HEK293 (cell line): Measurements from ENCODE around the gene STEEP1.

Source experiments
- CTCF ChIA-PET: fragments of 350-600 bp; formaldehyde crosslinking; extraction: SDS; loops from one replicate; lab custom pipeline; 2021; ENCODE audit warnings: antibody characterized with exemption; lab: Yijun Ruan, JAX
- POLR2A ChIA-PET: fragments of 300-600 bp; formaldehyde crosslinking; extraction: SDS; loops from one replicate; lab custom pipeline; 2020; ENCODE audit warnings: antibody characterized with exemption, inconsistent platforms; lab: Yijun Ruan, JAX
- H3K27ac ChIP-seq: fragments of 200-500 bp; sonication (Bioruptor generic); 2 replicates; pipeline ENCODE4 v1.5.1; 2014; ENCODE audit warnings: low read depth, low read length, control low read depth, inconsistent platforms; ENCODE audit errors: extremely low read depth
- H3K36me3 ChIP-seq, 2 experiments: fragments of 200-500 bp in 1 of 2; sonication (Bioruptor generic) in 1 of 2; 1 replicate in 1 of 2; 2 replicates in 1 of 2; pipeline ENCODE4 v1.5.1; 2014 to 2017; ENCODE audit warnings: inconsistent platforms in 2 of 2, low read length in 2 of 2; ENCODE audit not compliant: control insufficient read depth in 2 of 2, insufficient read depth in 1 of 2
- H3K4me1 ChIP-seq: fragments of 200-500 bp; sonication (Bioruptor generic); 2 replicates; pipeline ENCODE4 v1.5.1; 2014; ENCODE audit warnings: mild to moderate bottlenecking, low read length, inconsistent platforms; ENCODE audit not compliant: control insufficient read depth, insufficient read depth
- H3K4me3 ChIP-seq: 2 replicates; pipeline ENCODE4 v1.5.1; 2011; ENCODE audit warnings: low read depth, mild to moderate bottlenecking, control low read depth, low read length, moderate library complexity
- H3K9me3 ChIP-seq: fragments of 200-500 bp; sonication (Bioruptor generic); 2 replicates; pipeline ENCODE4 v1.5.1; 2014; ENCODE audit warnings: low read depth, low read length, inconsistent platforms; ENCODE audit not compliant: control insufficient read depth, insufficient read depth
- EGR2 ChIP-seq: fragments of 450-650 bp; formaldehyde crosslinking; IDR thresholded peaks from 2 replicates; pipeline ENCODE4 v1.5.1; 2016; ENCODE audit warnings: low read depth, missing biosample characterization, missing genetic modification characterization
- OVOL3 ChIP-seq: fragments of 450-650 bp; formaldehyde crosslinking; IDR thresholded peaks from 2 replicates; pipeline ENCODE4 v1.5.1; 2016; ENCODE audit warnings: missing biosample characterization, missing genetic modification characterization
- TCF7L2 ChIP-seq: IDR thresholded peaks from 2 replicates; pipeline ENCODE4 v1.6.1; 2011; ENCODE audit warnings: low read depth, mild to moderate bottlenecking, inconsistent platforms, low read length, moderate library complexity, borderline replicate concordance
- ZFP3 ChIP-seq: fragments of 450-650 bp; formaldehyde crosslinking; IDR thresholded peaks from 2 replicates; pipeline ENCODE4 v1.5.1; 2016; ENCODE audit warnings: low read depth, missing biosample characterization, missing genetic modification characterization
- ZNF37A ChIP-seq: fragments of 450-650 bp; IDR thresholded peaks from 2 replicates; pipeline ENCODE4 v1.5.1; 2018; ENCODE audit warnings: missing biosample characterization, missing genetic modification characterization
- ZNF544 ChIP-seq: fragments of 450-650 bp; formaldehyde crosslinking; IDR thresholded peaks from 2 replicates; pipeline ENCODE4 v1.5.0; 2017; ENCODE audit warnings: missing biosample characterization, missing genetic modification characterization
- ZNF548 ChIP-seq: fragments of 450-650 bp; formaldehyde crosslinking; IDR thresholded peaks from 2 replicates; pipeline ENCODE4 v1.5.1; 2016; ENCODE audit warnings: missing biosample characterization, missing genetic modification characterization
- ZNF560 ChIP-seq: fragments of 450-650 bp; formaldehyde crosslinking; IDR thresholded peaks from 2 replicates; pipeline ENCODE4 v1.5.1; 2017; ENCODE audit warnings: missing biosample characterization, missing genetic modification characterization, borderline replicate concordance
- ZNF777 ChIP-seq: fragments of 450-650 bp; formaldehyde crosslinking; IDR thresholded peaks from 2 replicates; pipeline ENCODE4 v1.5.1; 2017; ENCODE audit warnings: missing biosample characterization, missing genetic modification characterization, borderline replicate concordance
- ZNF843 ChIP-seq: fragments of 450-650 bp; formaldehyde crosslinking; IDR thresholded peaks from 2 replicates; pipeline ENCODE4 v1.5.1; 2016; ENCODE audit warnings: missing biosample characterization, missing genetic modification characterization
- TF ChIP-seq, protein P1 (sequence below): fragments of 450-650 bp; formaldehyde crosslinking; IDR thresholded peaks from 2 replicates; pipeline ENCODE4 v1.5.1; 2016; ENCODE audit warnings: missing biosample characterization, missing genetic modification characterization
- TF ChIP-seq, protein P2 (sequence below): fragments of 450-650 bp; formaldehyde crosslinking; IDR thresholded peaks from 2 replicates; pipeline ENCODE4 v1.5.1; 2016; ENCODE audit warnings: missing biosample characterization, missing genetic modification characterization, low read depth
- TF ChIP-seq, protein P3 (sequence below): fragments of 450-650 bp; formaldehyde crosslinking; IDR thresholded peaks from 2 replicates; pipeline ENCODE4 v1.5.1; 2016; ENCODE audit warnings: missing biosample characterization, missing genetic modification characterization
- TF ChIP-seq, protein P4 (sequence below): fragments of 450-650 bp; formaldehyde crosslinking; IDR thresholded peaks from 2 replicates; pipeline ENCODE4 v1.5.1; 2017; ENCODE audit warnings: missing biosample characterization, missing genetic modification characterization
- TF ChIP-seq, protein P5 (sequence below): fragments of 450-650 bp; formaldehyde crosslinking; IDR thresholded peaks from 2 replicates; pipeline ENCODE4 v1.5.1; 2016; ENCODE audit warnings: missing biosample characterization, missing genetic modification characterization, borderline replicate concordance
- TF ChIP-seq, protein P6 (sequence below): fragments of 450-650 bp; formaldehyde crosslinking; IDR thresholded peaks from 2 replicates; pipeline ENCODE4 v1.5.1; 2016; ENCODE audit warnings: missing biosample characterization, missing genetic modification characterization

The STEEP1 gene

DNA sequence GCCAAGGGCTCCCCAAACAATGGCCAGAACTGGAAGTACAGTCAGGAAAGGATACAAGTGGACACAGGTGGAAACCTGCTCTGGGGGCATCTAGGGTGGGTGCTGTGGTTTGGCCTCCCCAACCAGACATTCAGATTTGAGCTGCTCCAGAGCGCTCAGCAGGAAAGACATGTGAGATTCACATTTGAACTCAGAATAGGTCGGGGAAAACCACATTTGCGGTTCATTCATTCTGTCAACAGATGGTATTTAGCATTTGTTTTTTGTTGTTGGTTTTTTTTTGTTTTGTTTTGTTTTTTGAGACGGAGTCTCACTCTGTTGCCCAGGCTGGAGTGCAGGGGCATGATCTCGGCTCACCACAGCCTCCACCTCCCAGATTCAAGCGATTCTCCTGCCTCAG lies 44.0 kb downstream of the STEEP1 start:
- CTCF ChIA-PET = no interaction called here
- POLR2A ChIA-PET = interaction anchor here (0.6 kb wide), 1 partner anchor 140 kb away, joined by 3 read pairs; no protein-coding TSS in a partner anchor

DNA sequence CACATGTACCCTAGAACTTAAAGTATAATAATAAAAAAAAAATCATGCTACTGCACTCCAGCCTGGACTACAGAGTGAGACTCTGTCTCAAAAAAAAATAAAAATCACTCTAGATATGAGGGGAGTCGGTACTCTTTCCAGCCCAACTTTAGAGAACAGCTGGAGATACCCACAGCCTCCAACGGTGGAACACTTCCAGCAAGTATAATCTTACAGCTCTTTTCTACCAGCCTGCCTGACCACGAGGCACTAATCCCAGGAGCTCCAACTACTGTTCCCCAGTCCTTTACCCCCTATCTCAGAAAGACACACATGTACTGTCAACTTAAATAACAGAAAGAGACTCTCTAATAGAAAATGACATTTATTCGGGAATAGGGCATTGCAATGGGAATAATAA lies 46.8 kb downstream of the STEEP1 start:
- Histone ChIP-seq H3K27ac (no peak overlapping the region), H3K4me3 (no peak overlapping the region), H3K4me1 (no peaks in the 10 kb centered on the region), H3K36me3 (no peaks in the 10 kb centered on the region), H3K9me3 (no peaks in the 10 kb centered on the region)
- ChIA-PET CTCF (interaction anchor here (0.6 to 0.8 kb wide), 4 partner anchors 41 to 364 kb away, joined by 3 to 5 read pairs (median 4); no protein-coding TSS in a partner anchor), POLR2A (interaction anchor here (0.6 kb wide), 1 partner anchor 28 kb away, joined by 5 read pairs; no protein-coding TSS in a partner anchor)
- TF ChIP-seq OVOL3 (tag by site-specific recombination) (no peak), ZFP3 (tag by site-specific recombination) (no peak), ZNF843 (tag by site-specific recombination) (no peak), TCF7L2 (no peak), ZNF37A (tag by site-specific recombination) (no peak)
- TF ChIP-seq, protein P1, sequence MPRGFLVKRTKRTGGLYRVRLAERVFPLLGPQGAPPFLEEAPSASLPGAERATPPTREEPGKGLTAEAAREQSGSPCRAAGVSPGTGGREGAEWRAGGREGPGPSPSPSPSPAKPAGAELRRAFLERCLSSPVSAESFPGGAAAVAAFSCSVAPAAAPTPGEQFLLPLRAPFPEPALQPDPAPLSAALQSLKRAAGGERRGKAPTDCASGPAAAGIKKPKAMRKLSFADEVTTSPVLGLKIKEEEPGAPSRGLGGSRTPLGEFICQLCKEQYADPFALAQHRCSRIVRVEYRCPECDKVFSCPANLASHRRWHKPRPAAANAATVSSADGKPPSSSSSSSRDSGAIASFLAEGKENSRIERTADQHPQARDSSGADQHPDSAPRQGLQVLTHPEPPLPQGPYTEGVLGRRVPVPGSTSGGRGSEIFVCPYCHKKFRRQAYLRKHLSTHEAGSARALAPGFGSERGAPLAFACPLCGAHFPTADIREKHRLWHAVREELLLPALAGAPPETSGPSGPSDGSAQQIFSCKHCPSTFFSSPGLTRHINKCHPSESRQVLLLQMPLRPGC (tag by site-specific recombination) = no peak
- TF ChIP-seq, protein P2, sequence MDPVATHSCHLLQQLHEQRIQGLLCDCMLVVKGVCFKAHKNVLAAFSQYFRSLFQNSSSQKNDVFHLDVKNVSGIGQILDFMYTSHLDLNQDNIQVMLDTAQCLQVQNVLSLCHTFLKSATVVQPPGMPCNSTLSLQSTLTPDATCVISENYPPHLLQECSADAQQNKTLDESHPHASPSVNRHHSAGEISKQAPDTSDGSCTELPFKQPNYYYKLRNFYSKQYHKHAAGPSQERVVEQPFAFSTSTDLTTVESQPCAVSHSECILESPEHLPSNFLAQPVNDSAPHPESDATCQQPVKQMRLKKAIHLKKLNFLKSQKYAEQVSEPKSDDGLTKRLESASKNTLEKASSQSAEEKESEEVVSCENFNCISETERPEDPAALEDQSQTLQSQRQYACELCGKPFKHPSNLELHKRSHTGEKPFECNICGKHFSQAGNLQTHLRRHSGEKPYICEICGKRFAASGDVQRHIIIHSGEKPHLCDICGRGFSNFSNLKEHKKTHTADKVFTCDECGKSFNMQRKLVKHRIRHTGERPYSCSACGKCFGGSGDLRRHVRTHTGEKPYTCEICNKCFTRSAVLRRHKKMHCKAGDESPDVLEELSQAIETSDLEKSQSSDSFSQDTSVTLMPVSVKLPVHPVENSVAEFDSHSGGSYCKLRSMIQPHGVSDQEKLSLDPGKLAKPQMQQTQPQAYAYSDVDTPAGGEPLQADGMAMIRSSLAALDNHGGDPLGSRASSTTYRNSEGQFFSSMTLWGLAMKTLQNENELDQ = no peak
- TF ChIP-seq, protein P3, sequence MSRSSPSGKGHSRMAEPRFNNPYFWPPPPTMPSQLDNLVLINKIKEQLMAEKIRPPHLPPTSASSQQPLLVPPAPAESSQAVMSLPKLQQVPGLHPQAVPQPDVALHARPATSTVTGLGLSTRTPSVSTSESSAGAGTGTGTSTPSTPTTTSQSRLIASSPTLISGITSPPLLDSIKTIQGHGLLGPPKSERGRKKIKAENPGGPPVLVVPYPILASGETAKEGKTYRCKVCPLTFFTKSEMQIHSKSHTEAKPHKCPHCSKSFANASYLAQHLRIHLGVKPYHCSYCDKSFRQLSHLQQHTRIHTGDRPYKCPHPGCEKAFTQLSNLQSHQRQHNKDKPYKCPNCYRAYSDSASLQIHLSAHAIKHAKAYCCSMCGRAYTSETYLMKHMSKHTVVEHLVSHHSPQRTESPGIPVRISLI (tag by site-specific recombination) = no peak
- TF ChIP-seq, protein P4, sequence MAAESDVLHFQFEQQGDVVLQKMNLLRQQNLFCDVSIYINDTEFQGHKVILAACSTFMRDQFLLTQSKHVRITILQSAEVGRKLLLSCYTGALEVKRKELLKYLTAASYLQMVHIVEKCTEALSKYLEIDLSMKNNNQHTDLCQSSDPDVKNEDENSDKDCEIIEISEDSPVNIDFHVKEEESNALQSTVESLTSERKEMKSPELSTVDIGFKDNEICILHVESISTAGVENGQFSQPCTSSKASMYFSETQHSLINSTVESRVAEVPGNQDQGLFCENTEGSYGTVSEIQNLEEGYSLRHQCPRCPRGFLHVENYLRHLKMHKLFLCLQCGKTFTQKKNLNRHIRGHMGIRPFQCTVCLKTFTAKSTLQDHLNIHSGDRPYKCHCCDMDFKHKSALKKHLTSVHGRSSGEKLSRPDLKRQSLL = no peak
- TF ChIP-seq, protein P5, sequence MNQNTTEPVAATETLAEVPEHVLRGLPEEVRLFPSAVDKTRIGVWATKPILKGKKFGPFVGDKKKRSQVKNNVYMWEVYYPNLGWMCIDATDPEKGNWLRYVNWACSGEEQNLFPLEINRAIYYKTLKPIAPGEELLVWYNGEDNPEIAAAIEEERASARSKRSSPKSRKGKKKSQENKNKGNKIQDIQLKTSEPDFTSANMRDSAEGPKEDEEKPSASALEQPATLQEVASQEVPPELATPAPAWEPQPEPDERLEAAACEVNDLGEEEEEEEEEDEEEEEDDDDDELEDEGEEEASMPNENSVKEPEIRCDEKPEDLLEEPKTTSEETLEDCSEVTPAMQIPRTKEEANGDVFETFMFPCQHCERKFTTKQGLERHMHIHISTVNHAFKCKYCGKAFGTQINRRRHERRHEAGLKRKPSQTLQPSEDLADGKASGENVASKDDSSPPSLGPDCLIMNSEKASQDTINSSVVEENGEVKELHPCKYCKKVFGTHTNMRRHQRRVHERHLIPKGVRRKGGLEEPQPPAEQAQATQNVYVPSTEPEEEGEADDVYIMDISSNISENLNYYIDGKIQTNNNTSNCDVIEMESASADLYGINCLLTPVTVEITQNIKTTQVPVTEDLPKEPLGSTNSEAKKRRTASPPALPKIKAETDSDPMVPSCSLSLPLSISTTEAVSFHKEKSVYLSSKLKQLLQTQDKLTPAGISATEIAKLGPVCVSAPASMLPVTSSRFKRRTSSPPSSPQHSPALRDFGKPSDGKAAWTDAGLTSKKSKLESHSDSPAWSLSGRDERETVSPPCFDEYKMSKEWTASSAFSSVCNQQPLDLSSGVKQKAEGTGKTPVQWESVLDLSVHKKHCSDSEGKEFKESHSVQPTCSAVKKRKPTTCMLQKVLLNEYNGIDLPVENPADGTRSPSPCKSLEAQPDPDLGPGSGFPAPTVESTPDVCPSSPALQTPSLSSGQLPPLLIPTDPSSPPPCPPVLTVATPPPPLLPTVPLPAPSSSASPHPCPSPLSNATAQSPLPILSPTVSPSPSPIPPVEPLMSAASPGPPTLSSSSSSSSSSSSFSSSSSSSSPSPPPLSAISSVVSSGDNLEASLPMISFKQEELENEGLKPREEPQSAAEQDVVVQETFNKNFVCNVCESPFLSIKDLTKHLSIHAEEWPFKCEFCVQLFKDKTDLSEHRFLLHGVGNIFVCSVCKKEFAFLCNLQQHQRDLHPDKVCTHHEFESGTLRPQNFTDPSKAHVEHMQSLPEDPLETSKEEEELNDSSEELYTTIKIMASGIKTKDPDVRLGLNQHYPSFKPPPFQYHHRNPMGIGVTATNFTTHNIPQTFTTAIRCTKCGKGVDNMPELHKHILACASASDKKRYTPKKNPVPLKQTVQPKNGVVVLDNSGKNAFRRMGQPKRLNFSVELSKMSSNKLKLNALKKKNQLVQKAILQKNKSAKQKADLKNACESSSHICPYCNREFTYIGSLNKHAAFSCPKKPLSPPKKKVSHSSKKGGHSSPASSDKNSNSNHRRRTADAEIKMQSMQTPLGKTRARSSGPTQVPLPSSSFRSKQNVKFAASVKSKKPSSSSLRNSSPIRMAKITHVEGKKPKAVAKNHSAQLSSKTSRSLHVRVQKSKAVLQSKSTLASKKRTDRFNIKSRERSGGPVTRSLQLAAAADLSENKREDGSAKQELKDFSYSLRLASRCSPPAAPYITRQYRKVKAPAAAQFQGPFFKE (tag by site-specific recombination) = no peak

More for the DNA sequence above, 44.0 kb downstream of the STEEP1 start:
- no peaks in the 10 kb centered on the region for H3K9me3 ChIP-seq
- no peaks in the 10 kb centered on the region for H3K4me1 ChIP-seq
- no peaks in the 10 kb centered on the region for H3K36me3 ChIP-seq
- no peak overlapping the region for H3K27ac ChIP-seq
- no peak overlapping the region for H3K4me3 ChIP-seq
- TF ChIP-seq ZNF560 (tag by site-specific recombination) = no peak
- TF ChIP-seq, protein P2 = no peak
- TF ChIP-seq EGR2 = no peak
- TF ChIP-seq ZNF548 (tag by site-specific recombination) = no peak
- TF ChIP-seq, protein P6, sequence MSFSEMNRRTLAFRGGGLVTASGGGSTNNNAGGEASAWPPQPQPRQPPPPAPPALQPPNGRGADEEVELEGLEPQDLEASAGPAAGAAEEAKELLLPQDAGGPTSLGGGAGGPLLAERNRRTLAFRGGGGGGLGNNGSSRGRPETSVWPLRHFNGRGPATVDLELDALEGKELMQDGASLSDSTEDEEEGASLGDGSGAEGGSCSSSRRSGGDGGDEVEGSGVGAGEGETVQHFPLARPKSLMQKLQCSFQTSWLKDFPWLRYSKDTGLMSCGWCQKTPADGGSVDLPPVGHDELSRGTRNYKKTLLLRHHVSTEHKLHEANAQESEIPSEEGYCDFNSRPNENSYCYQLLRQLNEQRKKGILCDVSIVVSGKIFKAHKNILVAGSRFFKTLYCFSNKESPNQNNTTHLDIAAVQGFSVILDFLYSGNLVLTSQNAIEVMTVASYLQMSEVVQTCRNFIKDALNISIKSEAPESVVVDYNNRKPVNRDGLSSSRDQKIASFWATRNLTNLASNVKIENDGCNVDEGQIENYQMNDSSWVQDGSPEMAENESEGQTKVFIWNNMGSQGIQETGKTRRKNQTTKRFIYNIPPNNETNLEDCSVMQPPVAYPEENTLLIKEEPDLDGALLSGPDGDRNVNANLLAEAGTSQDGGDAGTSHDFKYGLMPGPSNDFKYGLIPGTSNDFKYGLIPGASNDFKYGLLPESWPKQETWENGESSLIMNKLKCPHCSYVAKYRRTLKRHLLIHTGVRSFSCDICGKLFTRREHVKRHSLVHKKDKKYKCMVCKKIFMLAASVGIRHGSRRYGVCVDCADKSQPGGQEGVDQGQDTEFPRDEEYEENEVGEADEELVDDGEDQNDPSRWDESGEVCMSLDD = no peak
- no peak for TF ChIP-seq ZNF544 (tag by site-specific recombination)
- TF ChIP-seq ZNF777 (tag by site-specific recombination) = no peak
